HCT116 (cell line): Measurements from ENCODE around the gene ZFR2. TPM values are rescaled to one million over a fixed set of nuclear protein-coding genes. Genes with fewer than 3 reads are reported as not detected.

ENCODE experiments used
- ATAC-seq: fragments of 200-7000 bp; cut with Tn5 transposase; 2 replicates; pipeline ENCODE4 v1.9.1; 2020; ENCODE audit warnings: mild to moderate bottlenecking, moderate library complexity
- BruUV-seq: library from RNA; stranded (reverse); fragments of 400-500 nt; replicated peaks from 2 replicates; lab custom pipeline; 2021; lab: Mats Ljungman, UMichigan
- CTCF ChIA-PET: fragments of 300-600 bp; sonication (Branson Sonifier 250); formaldehyde crosslinking; loops from one replicate; lab custom pipeline; 2021; ENCODE audit warnings: antibody characterized with exemption; lab: Charles Lee
- POLR2A ChIA-PET: fragments of 300-600, 350-600 bp; sonication (Branson Sonifier 250); formaldehyde crosslinking; loops from one replicate; lab custom pipeline; 2021; ENCODE audit warnings: antibody characterized with exemption; lab: Charles Lee
- RAD21 ChIA-PET, 2 experiments: fragments of 300-600 bp; sonication (Branson Sonifier 250); formaldehyde crosslinking; loops; one replicate each; lab custom pipeline; 2023; ENCODE audit warnings: low total read pairs in 2 of 2; ENCODE audit not compliant: uncharacterized antibody in 2 of 2, unreplicated experiment in 2 of 2, low non-redundant PET in 1 of 2; lab: Charles Lee
- DNase-seq: peaks from one replicate; pipeline ENCODE4 v3.0.0-alpha.2; 2010; ENCODE audit warnings: low read depth, low spot score
- H2AFZ ChIP-seq: fragments of 200-600 bp; shearing (Covaris generic), sonication (generic); 2 replicates; pipeline ENCODE4 v1.6.1; 2017; ENCODE audit warnings: low read depth, mixed run types, mixed read lengths, antibody characterized with exemption, low read length; ENCODE audit not compliant: poor library complexity, severe bottlenecking
- H3K27ac ChIP-seq: 2 replicates; pipeline ENCODE4 v1.5.1; 2012; ENCODE audit warnings: low read depth, low read length
- H3K27me3 ChIP-seq: fragments of 200-600 bp; sonication (generic); 2 replicates; pipeline ENCODE4 v1.6.1; 2016; ENCODE audit warnings: mixed run types, low read length, mixed read lengths; ENCODE audit not compliant: insufficient read depth
- H3K36me3 ChIP-seq, 2 experiments: fragments of 200-500 bp in 1 of 2; fragments of 200-600 bp in 1 of 2; sonication (Bioruptor generic) in 1 of 2; sonication (generic) in 1 of 2; 2 replicates each; pipeline versions ENCODE4 v1.5.1 to v1.6.1; 2014 to 2016; ENCODE audit warnings: low read length in 2 of 2, inconsistent platforms in 1 of 2, mixed read lengths in 1 of 2, mixed run types in 1 of 2; ENCODE audit not compliant: insufficient read depth in 2 of 2, control insufficient read depth in 1 of 2
- H3K4me1 ChIP-seq, 2 experiments: fragments of 200-600 bp in 1 of 2; sonication (generic) in 1 of 2; 2 replicates each; pipeline versions ENCODE4 v1.5.1 to v1.6.1; 2012 to 2017; ENCODE audit warnings: low read length in 2 of 2, inconsistent platforms in 1 of 2, mild to moderate bottlenecking in 1 of 2, mixed read lengths in 1 of 2, mixed run types in 1 of 2, moderate library complexity in 1 of 2; ENCODE audit not compliant: insufficient read depth in 2 of 2, control insufficient read depth in 1 of 2
- H3K4me2 ChIP-seq: fragments of 200-600 bp; sonication (generic); 2 replicates; pipeline ENCODE4 v1.6.1; 2017; ENCODE audit warnings: mixed run types, low read length, mixed read lengths
- H3K4me3 ChIP-seq, 2 experiments: fragments of 200-600 bp in 1 of 2; sonication (generic) in 1 of 2; replicated peaks in 1 of 2; 2 replicates each; pipeline ENCODE4 v1.5.1; 2011 to 2016; ENCODE audit warnings: low read length in 2 of 2, control low read depth in 1 of 2, low read depth in 1 of 2, mild to moderate bottlenecking in 1 of 2, mixed read lengths in 1 of 2, mixed run types in 1 of 2
- H3K79me2 ChIP-seq: fragments of 200-600 bp; sonication (generic); 2 replicates; pipeline ENCODE4 v1.6.1; 2017; ENCODE audit warnings: mild to moderate bottlenecking, mixed run types, low read length, moderate library complexity, mixed read lengths; ENCODE audit not compliant: insufficient read depth
- H3K9ac ChIP-seq: fragments of 200-600 bp; sonication (generic); 2 replicates; pipeline ENCODE4 v1.6.1; 2016; ENCODE audit warnings: low read length, mixed read lengths
- H3K9me2 ChIP-seq: fragments of 200-600 bp; sonication (generic), shearing (Covaris generic); 2 replicates; pipeline ENCODE4 v1.6.1; 2017; ENCODE audit warnings: mixed run types, mild to moderate bottlenecking, moderate library complexity; ENCODE audit not compliant: insufficient read depth
- H3K9me3 ChIP-seq, 2 experiments: fragments of 200-500 bp in 1 of 2; fragments of 200-600 bp in 1 of 2; sonication (Bioruptor generic) in 1 of 2; sonication (generic) in 1 of 2; 2 replicates each; pipeline ENCODE4 v1.6.1; 2014 to 2017; ENCODE audit warnings: low read length in 2 of 2, mixed read lengths in 2 of 2, inconsistent platforms in 1 of 2, low read depth in 1 of 2, mild to moderate bottlenecking in 1 of 2, mixed run types in 1 of 2, moderate library complexity in 1 of 2; ENCODE audit not compliant: control insufficient read depth in 1 of 2, insufficient read depth in 1 of 2
- H4K20me1 ChIP-seq: fragments of 200-600 bp; sonication (generic), shearing (Covaris generic); 2 replicates; pipeline ENCODE4 v1.6.1; 2017; ENCODE audit warnings: mixed run types, mild to moderate bottlenecking, moderate library complexity; ENCODE audit not compliant: insufficient read depth
- CBX3 ChIP-seq: IDR thresholded peaks from 2 replicates; pipeline ENCODE4 v1.6.1; 2012; ENCODE audit warnings: low read depth
- EGR1 ChIP-seq: IDR thresholded peaks from 2 replicates; pipeline ENCODE4 v1.6.1; 2012; ENCODE audit warnings: low read depth
- EZH2phosphoT487 ChIP-seq: fragments of 200-600 bp; IDR thresholded peaks from 2 replicates; pipeline ENCODE4 v1.6.1; 2018; ENCODE audit warnings: antibody characterized with exemption, borderline replicate concordance
- JUND ChIP-seq: IDR thresholded peaks from 2 replicates; pipeline ENCODE4 v1.6.1; 2012
- POLR2AphosphoS5 ChIP-seq: IDR thresholded peaks from 2 replicates; pipeline ENCODE4 v1.6.1; 2011; ENCODE audit warnings: mild to moderate bottlenecking, low read depth, low read length, moderate library complexity
- RAD21 ChIP-seq: IDR thresholded peaks from 2 replicates; pipeline ENCODE4 v1.6.1; 2012; ENCODE audit warnings: low read depth, mild to moderate bottlenecking
- SRF ChIP-seq: IDR thresholded peaks from 2 replicates; pipeline ENCODE4 v1.6.1; 2012; ENCODE audit warnings: low read depth
- TCF7L2 ChIP-seq: IDR thresholded peaks from 2 replicates; pipeline ENCODE4 v1.7.0; 2011; ENCODE audit warnings: borderline replicate concordance, inconsistent platforms; ENCODE audit not compliant: insufficient read depth, insufficient read length; ENCODE audit errors: extremely low read depth
- YY1 ChIP-seq: IDR thresholded peaks from 2 replicates; pipeline ENCODE4 v1.6.1; 2011; ENCODE audit warnings: low read length, low read depth, moderate library complexity, mild to moderate bottlenecking; ENCODE audit not compliant: insufficient replicate concordance; ENCODE audit errors: extremely low read depth
- ZFX ChIP-seq: fragments of 450-650 bp; IDR thresholded peaks from 2 replicates; pipeline ENCODE4 v1.6.1; 2017
- intact Hi-C: fragments of 100-400 bp; cut with micrococcal nuclease; formaldehyde crosslinking; loops from 2 replicates; pipeline ENCODE4 v1.10.0; 2022
- total RNA-seq: library from RNA; stranded (reverse); gene quantifications from one replicate; pipeline ENCODE4 v1.2.1, GENCODE V29; 2021; ENCODE audit not compliant: unreplicated experiment
- TF ChIP-seq, protein P1 (sequence below): IDR thresholded peaks from 2 replicates; pipeline ENCODE4 v1.6.1; 2012
- TF ChIP-seq, protein P2 (sequence below), 3 experiments: fragments of 200-600 bp in 1 of 3; sonication (generic) in 1 of 3; IDR thresholded peaks in 2 of 3; conservative IDR thresholded peaks in 1 of 3; 2 replicates each; pipeline ENCODE4 v1.5.1; 2012 to 2017; ENCODE audit warnings: low read depth in 2 of 3, low read length in 2 of 3, antibody characterized with exemption in 1 of 3, borderline replicate concordance in 1 of 3, control low read depth in 1 of 3, mild to moderate bottlenecking in 1 of 3, mixed read lengths in 1 of 3, mixed run types in 1 of 3, moderate library complexity in 1 of 3; ENCODE audit not compliant: insufficient read depth in 1 of 3

The ZFR2 gene
- total RNA-seq, 1 experiment from 2014 or later, result 0.34 TPM

DNA sequence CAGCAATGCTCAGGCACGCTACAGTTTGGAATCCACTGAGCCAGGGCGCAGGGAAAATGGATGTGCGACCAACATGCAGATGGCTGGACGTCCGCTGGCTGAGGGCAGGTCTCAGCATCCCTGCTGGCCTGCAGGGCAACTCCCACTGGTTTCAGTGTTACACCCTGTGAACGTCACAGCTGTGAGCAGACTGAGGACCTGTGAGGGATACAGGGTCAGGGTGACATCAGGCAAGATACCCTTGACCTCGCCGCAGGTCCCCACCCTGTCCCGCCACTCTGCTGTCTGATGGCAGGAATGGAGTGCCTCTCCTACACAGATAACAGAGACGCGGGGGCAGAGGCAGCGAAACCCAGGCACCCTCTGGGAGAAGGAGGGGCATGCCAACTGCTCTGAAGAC, 19.1 kb downstream of the ZFR2 start:
- Histone ChIP-seq H3K36me3 (no peaks in the 10 kb centered on the region), H3K27me3 (no peaks in the 10 kb centered on the region), H3K4me1 (peaks cover 21 to 32% of the 10 kb centered on the region in 2 experiments), H3K9me2 (no peaks in the 10 kb centered on the region)
- CTCF ChIA-PET, result interaction anchor here (0.9 to 1.8 kb wide), 17 partner anchors 10 to 524 kb away, joined by 3 to 16 read pairs (median 6); partner anchors contain the start of genes APBA3 and MRPL54
- TF ChIP-seq SRF (no peak), RAD21 (no peak), POLR2AphosphoS5 (no peak), ZFX (no peak), TCF7L2 (no peak), EZH2phosphoT487 (no peak), EGR1 (no peak)
- TF ChIP-seq, all 23 proteins: peak for 0
- Histone ChIP-seq H3K27ac (no peak overlapping the region), H4K20me1 (no peaks in the 10 kb centered on the region), H2AFZ (no peak overlapping the region), H3K9ac (no peak overlapping the region), H3K9me3 (no peaks in the 10 kb centered on the region), H3K4me3 (no peak overlapping the region), H3K4me2 (peak overlapping the region; percentile 40; the same call in 1 of the 2 replicates), H3K79me2 (no peaks in the 10 kb centered on the region)
- no TSS peak for BruUV-seq
- intact Hi-C loops, result loop anchor here (1.0 to 10.0 kb wide), 3 partner anchors 138 to 295 kb away; partner anchors contain the start of gene EEF2
- ATAC-seq, result no peak
- DNase-seq, result no peak
- ChIA-PET POLR2A (interaction anchor here (0.6 to 1.5 kb wide), 2 partner anchors 87 to 148 kb away, joined by 3 to 6 read pairs; partner anchors contain the start of gene MRPL54), RAD21 (interaction anchor here in 1 of 2 experiments (0.8 to 1.4 kb wide), 2 partner anchors 89 to 128 kb away, joined by 3 to 4 read pairs; partner anchors contain the start of gene APBA3)

DNA sequence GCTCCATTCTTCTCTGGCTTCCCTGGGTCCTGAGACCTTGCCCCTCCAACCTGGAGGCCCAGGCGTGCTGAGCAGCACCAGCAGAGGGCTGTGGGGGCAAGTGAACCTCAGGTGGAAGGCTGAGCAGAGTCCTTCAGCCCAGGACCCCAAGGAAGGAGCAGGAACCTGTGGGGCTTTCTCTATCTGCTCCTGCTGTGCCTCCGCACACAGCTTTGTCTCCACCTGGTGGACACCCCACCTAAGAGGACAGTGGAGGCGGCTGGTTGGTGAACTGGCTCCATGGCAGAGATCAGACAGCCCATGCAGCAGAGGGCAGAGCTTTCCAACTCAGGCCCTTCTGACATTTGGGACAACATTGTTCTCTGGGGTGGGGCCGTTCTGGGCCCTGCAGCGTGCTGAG, 19.7 kb downstream of the ZFR2 start:
- H3K4me2 ChIP-seq, result peak overlapping the region; percentile 40
- DNase-seq (peak; percentile 65), ATAC-seq (peak; percentile 78)
- no peaks in the 10 kb centered on the region for H3K9me2 ChIP-seq
- BruUV-seq, result no TSS peak
- no peak overlapping the region for H2AFZ ChIP-seq
- H3K9ac ChIP-seq, result no peak overlapping the region
- no peak overlapping the region for H3K27ac ChIP-seq
- RAD21 ChIA-PET, result interaction anchor here (0.8 to 1.4 kb wide), 3 partner anchors 87 to 127 kb away, joined by 3 to 4 read pairs (median 3); partner anchors contain the start of genes APBA3 (in 1 of the 2) and MRPL54 (in 1 of the 2)
- no peaks in the 10 kb centered on the region for H4K20me1 ChIP-seq
- no peaks in the 10 kb centered on the region for H3K27me3 ChIP-seq
- intact Hi-C loops, result loop anchor here (1.0 kb wide), 1 partner anchor 183 kb away; no protein-coding TSS in a partner anchor
- H3K36me3 ChIP-seq, result no peaks in the 10 kb centered on the region
- H3K79me2 ChIP-seq, result no peaks in the 10 kb centered on the region
- H3K4me1 ChIP-seq, result peaks cover 21 to 32% of the 10 kb centered on the region in 2 experiments
- no peaks in the 10 kb centered on the region for H3K9me3 ChIP-seq
- no peak overlapping the region for H3K4me3 ChIP-seq
- TF ChIP-seq CBX3 (peak; percentile 42; the same call in 1 of the 2 replicates), RAD21 (peak; percentile 92), JUND (no peak), YY1 (peak; percentile 52), SRF (no peak)
- TF ChIP-seq, protein P1, sequence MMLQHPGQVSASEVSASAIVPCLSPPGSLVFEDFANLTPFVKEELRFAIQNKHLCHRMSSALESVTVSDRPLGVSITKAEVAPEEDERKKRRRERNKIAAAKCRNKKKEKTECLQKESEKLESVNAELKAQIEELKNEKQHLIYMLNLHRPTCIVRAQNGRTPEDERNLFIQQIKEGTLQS, result no peak
- TF ChIP-seq, protein P2, sequence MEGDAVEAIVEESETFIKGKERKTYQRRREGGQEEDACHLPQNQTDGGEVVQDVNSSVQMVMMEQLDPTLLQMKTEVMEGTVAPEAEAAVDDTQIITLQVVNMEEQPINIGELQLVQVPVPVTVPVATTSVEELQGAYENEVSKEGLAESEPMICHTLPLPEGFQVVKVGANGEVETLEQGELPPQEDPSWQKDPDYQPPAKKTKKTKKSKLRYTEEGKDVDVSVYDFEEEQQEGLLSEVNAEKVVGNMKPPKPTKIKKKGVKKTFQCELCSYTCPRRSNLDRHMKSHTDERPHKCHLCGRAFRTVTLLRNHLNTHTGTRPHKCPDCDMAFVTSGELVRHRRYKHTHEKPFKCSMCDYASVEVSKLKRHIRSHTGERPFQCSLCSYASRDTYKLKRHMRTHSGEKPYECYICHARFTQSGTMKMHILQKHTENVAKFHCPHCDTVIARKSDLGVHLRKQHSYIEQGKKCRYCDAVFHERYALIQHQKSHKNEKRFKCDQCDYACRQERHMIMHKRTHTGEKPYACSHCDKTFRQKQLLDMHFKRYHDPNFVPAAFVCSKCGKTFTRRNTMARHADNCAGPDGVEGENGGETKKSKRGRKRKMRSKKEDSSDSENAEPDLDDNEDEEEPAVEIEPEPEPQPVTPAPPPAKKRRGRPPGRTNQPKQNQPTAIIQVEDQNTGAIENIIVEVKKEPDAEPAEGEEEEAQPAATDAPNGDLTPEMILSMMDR (IDR thresholded peaks at IDR 0.05 in 2 of 3, conservative IDR thresholded peaks at IDR 0.05 in 1 of 3; ENCODE audit: borderline replicate concordance in 1 of 3, insufficient read depth in 1 of 3, low read depth in 2 of 3, low read length in 2 of 3), result peak; percentile 89 to 97 (median 94)
- TF ChIP-seq, all 23 proteins: peak for 4
- ChIA-PET CTCF (interaction anchor here (0.6 to 1.8 kb wide), 23 partner anchors 9 to 544 kb away, joined by 3 to 16 read pairs (median 4); partner anchors contain the start of genes APBA3, DAPK3, MRPL54 and PIAS4), POLR2A (interaction anchor here (0.6 to 1.5 kb wide), 2 partner anchors 86 to 149 kb away, joined by 3 to 6 read pairs; partner anchors contain the start of gene MRPL54)
